Activated T-helper 1 cell treated with anti-CD3 and anti-CD28 coated beads, Interleukin-12 subunit alpha, Interleukin-12 subunit beta, Interleukin-2, Interleukin-4 antibody, amounts not matched to agents 30 ng/mL and 10 ng/mL and 1 ng/mL, durations not matched to agents 14 hours and 24 hours and 36 hours (primary cell): Measurements from ENCODE around the gene SLC66A1. TPM values are rescaled to one million over a fixed set of nuclear protein-coding genes. Genes with fewer than 3 reads are reported as not detected.
A peak's percentile ranks its signal among the peaks of the same experiment; 100 is the strongest.

Experiments
- DNase-seq: peaks from one replicate; pipeline ENCODE4 v3.0.0; 2021; ENCODE audit warnings: low spot score
- H3K27ac Mint-ChIP-seq: one replicate; pipeline ENCODE4 v1.8.0; 2021; ENCODE audit warnings: mild to moderate bottlenecking, mixed read lengths
- H3K27me3 Mint-ChIP-seq: one replicate; pipeline ENCODE4 v1.8.0; 2022; ENCODE audit warnings: mild to moderate bottlenecking, moderate library complexity, mixed read lengths; ENCODE audit not compliant: insufficient read depth
- H3K36me3 Mint-ChIP-seq: one replicate; pipeline ENCODE4 v1.8.0; 2021; ENCODE audit warnings: low read depth, mixed read lengths
- H3K4me1 Mint-ChIP-seq: one replicate; pipeline ENCODE4 v1.8.0; 2021; ENCODE audit warnings: low read depth, mixed read lengths
- H3K4me3 Mint-ChIP-seq: one replicate; pipeline ENCODE4 v1.8.0; 2021; ENCODE audit warnings: mild to moderate bottlenecking, moderate library complexity, mixed read lengths
- H3K9me3 Mint-ChIP-seq: one replicate; pipeline ENCODE4 v1.8.0; 2021; ENCODE audit warnings: mixed read lengths
- intact Hi-C: fragments of 100-400 bp; cut with micrococcal nuclease; formaldehyde crosslinking; loops from one replicate; pipeline ENCODE4 v1.15.1; 2024
- total RNA-seq: library from RNA; stranded (reverse); gene quantifications from 2 replicates; pipeline ENCODE4 v1.2.3, GENCODE V29; 2022

Gene SLC66A1
- total RNA-seq, 1 donor from 2014 or later = 12.0 TPM

DNA sequence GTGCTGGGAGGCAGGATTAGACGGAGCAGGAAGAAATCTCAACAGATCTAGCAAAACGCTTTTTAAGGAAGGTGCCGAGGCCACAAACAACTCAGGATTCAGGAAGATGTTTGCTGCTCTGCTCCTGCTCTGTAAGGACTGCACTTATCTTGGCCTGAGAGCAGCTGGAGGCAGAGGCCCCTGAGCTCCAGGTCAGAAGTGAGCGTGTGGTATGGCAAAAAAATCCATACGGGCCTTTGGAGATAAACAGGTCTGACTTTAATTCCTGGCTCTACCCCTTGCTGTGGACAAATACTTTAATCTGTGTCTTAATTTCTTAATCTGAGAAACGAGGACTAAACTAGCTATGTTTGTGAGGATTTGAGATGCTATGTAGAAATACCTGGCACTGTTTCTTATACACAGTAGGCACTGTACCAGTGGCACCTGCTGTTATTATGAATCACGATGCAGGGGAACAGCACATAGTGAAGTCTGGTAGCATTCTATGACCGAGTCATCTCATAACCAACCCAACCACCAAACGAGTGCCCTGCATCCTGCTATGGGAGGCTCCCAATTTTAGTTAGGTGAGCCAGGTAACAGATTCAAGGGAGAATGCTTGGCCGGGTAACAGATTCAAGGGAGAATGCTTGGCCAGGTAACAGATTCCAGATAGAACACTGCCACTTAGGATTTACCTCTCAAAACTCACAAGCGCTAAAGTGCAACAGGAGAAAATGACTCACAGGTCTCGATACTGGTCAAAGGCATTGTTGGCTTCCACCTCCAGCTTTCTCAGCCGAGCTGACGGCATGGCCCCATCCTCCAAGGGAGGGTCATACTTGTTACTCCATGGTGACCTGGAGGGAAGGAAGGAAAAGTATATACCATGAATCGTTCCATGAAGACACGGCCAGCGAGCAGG lies 65.9 kb downstream of the SLC66A1 start:
- H3K27ac Mint-ChIP-seq = peak overlapping the region; percentile 43
- intact Hi-C loops = no loop called here
- peaks cover 8% of the 10 kb centered on the region for H3K4me1 Mint-ChIP-seq
- H3K36me3 Mint-ChIP-seq = peaks cover 42% of the 10 kb centered on the region
- no peaks in the 10 kb centered on the region for H3K27me3 Mint-ChIP-seq
- no peaks in the 10 kb centered on the region for H3K9me3 Mint-ChIP-seq
- DNase-seq = no peak
- H3K4me3 Mint-ChIP-seq = no peak overlapping the region

Other genes with a start within 250 kb of the SLC66A1 start
- 155 and 161 TPM in 2 replicates for gene UBR4, start 102.1 kb upstream of the SLC66A1 start, total RNA-seq
- gene EMC1, start 60.8 kb upstream of the SLC66A1 start, total RNA-seq = 63.9 and 78.3 TPM in 2 replicates
- gene MRTO4, start 60.5 kb upstream of the SLC66A1 start, total RNA-seq = 134 and 137 TPM in 2 replicates
- 1.2 and 1.7 TPM in 2 replicates for gene AKR7A3, start 23.6 kb upstream of the SLC66A1 start, total RNA-seq
- gene AKR7A2, start 182 bp upstream of the SLC66A1 start, total RNA-seq = 30.0 and 31.1 TPM in 2 replicates
- gene CAPZB, start 173.2 kb downstream of the SLC66A1 start, total RNA-seq = 317 and 323 TPM in 2 replicates